Glutamatergic neuron (in vitro differentiated cells): ENCODE data around the gene DENND10. TPM values are rescaled to one million over a fixed set of nuclear protein-coding genes. Genes with fewer than 3 reads are reported as not detected.

Experiments used
- DNase-seq: peaks from one replicate; pipeline ENCODE4 v3.0.0; 2022
- H3K27ac Mint-ChIP-seq: one replicate; pipeline ENCODE4 v1.8.0; 2020; ENCODE audit warnings: mild to moderate bottlenecking, mixed read lengths, inconsistent platforms; ENCODE audit not compliant: unreplicated experiment
- H3K27me3 Mint-ChIP-seq: one replicate; pipeline ENCODE4 v1.8.0; 2020; ENCODE audit warnings: mild to moderate bottlenecking, moderate library complexity, mixed read lengths, inconsistent platforms; ENCODE audit not compliant: unreplicated experiment
- H3K36me3 Mint-ChIP-seq: one replicate; pipeline ENCODE4 v1.8.0; 2020; ENCODE audit warnings: mild to moderate bottlenecking, mixed read lengths, inconsistent platforms; ENCODE audit not compliant: unreplicated experiment
- H3K4me1 Mint-ChIP-seq: one replicate; pipeline ENCODE4 v1.8.0; 2020; ENCODE audit warnings: mild to moderate bottlenecking, low read depth, mixed read lengths, inconsistent platforms; ENCODE audit not compliant: unreplicated experiment
- H3K4me3 Mint-ChIP-seq: one replicate; pipeline ENCODE4 v1.8.0; 2020; ENCODE audit warnings: mild to moderate bottlenecking, mixed read lengths, inconsistent platforms; ENCODE audit not compliant: unreplicated experiment
- H3K9me3 Mint-ChIP-seq: one replicate; pipeline ENCODE4 v1.8.0; 2020; ENCODE audit warnings: mild to moderate bottlenecking, moderate library complexity, mixed read lengths, inconsistent platforms; ENCODE audit not compliant: unreplicated experiment
- total RNA-seq: library from RNA; stranded (reverse); fragmentation: NEBNext Ultra II Directional; extraction: Animal tissue kit (Norgen Biotek cat#: 25700); gene quantifications from one replicate; pipeline ENCODE4 v1.2.1, GENCODE V29; 2021; ENCODE audit not compliant: unreplicated experiment
- TF ChIP-seq, protein P1 (sequence below): fragments of 200-600 bp; sonication (generic); IDR thresholded peaks from one replicate; pipeline ENCODE4 v1.5.0; 2021; ENCODE audit not compliant: partially characterized antibody, unreplicated experiment

The DENND10 gene
- total RNA-seq, 1 donor from 2014 or later = 39.9 TPM

DNA sequence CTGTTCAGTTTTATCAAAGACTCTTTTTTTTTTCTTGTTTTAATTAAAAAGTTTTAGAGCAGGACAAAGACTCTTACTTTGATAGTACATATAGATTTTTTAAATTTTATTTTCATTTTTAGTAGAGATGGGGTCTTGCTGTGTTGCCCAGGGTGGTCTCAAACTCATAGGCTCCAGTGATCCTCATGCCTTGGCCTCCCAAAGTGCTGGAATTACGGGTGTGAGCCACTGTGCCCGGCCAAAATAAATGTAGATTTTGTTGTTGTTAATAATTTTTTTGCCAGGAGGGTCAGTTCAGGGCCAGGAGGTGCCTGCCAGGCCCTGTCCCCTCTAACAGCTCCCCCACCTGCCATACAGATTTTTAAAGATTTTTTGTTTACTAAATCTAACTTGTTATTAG, 17.0 kb downstream of the DENND10 start:
- no peaks in the 10 kb centered on the region for H3K4me1 Mint-ChIP-seq
- no peak for DNase-seq
- H3K9me3 Mint-ChIP-seq = no peaks in the 10 kb centered on the region
- peaks cover 2% of the 10 kb centered on the region for H3K36me3 Mint-ChIP-seq
- TF ChIP-seq, protein P1, sequence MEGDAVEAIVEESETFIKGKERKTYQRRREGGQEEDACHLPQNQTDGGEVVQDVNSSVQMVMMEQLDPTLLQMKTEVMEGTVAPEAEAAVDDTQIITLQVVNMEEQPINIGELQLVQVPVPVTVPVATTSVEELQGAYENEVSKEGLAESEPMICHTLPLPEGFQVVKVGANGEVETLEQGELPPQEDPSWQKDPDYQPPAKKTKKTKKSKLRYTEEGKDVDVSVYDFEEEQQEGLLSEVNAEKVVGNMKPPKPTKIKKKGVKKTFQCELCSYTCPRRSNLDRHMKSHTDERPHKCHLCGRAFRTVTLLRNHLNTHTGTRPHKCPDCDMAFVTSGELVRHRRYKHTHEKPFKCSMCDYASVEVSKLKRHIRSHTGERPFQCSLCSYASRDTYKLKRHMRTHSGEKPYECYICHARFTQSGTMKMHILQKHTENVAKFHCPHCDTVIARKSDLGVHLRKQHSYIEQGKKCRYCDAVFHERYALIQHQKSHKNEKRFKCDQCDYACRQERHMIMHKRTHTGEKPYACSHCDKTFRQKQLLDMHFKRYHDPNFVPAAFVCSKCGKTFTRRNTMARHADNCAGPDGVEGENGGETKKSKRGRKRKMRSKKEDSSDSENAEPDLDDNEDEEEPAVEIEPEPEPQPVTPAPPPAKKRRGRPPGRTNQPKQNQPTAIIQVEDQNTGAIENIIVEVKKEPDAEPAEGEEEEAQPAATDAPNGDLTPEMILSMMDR = no peak
- H3K27ac Mint-ChIP-seq = no peak overlapping the region
- no peak overlapping the region for H3K4me3 Mint-ChIP-seq
- no peaks in the 10 kb centered on the region for H3K27me3 Mint-ChIP-seq

DNA sequence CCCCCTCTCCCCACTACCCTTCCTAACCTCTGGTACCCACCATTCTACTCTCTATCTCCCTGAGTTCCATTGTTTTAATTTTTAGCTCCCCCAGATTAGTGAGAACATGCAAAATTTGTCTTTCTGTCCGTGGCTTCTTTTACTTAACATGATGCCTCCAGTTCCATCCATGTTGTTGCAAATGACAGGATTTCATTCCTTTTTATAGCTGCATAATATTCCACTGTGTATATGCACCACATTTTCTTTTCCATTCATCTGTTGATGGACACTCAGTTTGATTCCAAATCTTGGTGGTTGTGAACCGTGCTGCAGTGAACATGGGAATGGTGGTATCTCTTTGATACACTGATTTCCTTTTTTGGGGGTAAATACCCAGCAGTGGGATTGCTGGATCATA, 22.0 kb downstream of the DENND10 start:
- H3K4me1 Mint-ChIP-seq = peaks cover 2% of the 10 kb centered on the region
- no peak for DNase-seq
- H3K4me3 Mint-ChIP-seq = no peak overlapping the region
- no peaks in the 10 kb centered on the region for H3K9me3 Mint-ChIP-seq
- peaks cover 5% of the 10 kb centered on the region for H3K36me3 Mint-ChIP-seq
- no peaks in the 10 kb centered on the region for H3K27me3 Mint-ChIP-seq
- H3K27ac Mint-ChIP-seq = no peak overlapping the region
- TF ChIP-seq, protein P1 = no peak

DNA sequence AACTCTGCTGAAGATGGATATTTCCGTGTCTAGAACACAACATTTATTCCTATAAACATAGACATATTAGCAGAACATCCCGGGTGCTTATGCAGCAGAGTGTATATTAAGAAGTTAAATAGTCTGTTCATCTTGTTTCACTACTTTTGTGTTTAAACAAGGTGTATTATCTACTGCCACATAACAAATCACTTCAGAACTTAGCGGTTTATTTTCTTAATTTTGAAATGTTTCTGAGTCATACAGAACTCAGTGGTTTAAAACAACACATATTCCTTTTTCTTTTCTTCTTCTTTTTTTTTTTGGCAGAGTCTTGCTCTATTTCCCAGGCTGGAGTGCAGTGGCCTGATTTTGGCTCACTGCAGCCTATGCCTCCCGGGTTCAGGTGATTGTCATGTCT, 25.8 kb downstream of the DENND10 start:
- Mint-ChIP-seq H3K4me1 (peaks cover 2% of the 10 kb centered on the region), H3K9me3 (no peaks in the 10 kb centered on the region), H3K36me3 (peaks cover 10% of the 10 kb centered on the region), H3K4me3 (no peak overlapping the region), H3K27ac (no peak overlapping the region), H3K27me3 (no peaks in the 10 kb centered on the region)
- TF ChIP-seq, protein P1 = no peak
- no peak for DNase-seq

DNA sequence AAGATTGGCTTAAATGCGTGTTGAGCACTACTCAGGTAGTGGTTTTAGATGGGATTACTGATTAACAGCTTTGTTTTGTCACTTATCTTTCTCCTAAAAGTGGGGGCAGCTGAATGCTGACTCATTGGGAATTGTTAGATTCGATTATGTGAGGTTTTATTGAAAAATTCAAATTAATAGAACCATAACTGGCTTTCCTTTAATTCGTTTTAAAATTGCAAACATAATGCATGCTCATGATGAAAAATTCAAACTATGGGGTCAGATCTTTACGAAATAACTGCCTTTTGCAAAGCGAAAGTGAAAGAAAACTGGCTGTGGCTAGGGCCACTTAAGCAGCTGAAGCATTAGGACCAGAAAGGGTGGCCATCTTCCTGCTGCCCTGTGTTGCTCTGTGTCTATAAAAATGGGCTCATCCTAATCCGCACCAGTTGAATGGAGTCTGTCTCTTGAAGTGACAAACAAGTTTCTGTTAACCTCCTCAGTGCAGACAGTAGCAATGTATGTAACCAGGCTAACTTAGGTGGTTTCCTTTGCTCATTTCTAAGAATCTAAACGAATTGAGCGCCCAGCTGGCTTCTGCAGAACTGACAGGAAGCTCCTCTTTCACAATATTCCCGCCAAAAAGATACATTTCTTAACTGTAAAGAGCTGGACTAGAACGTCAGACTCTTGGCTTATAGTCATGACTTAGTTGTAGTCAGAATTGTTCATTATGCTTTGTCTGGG, 27.8 kb downstream of the DENND10 start:
- Mint-ChIP-seq H3K36me3 (peaks cover 5% of the 10 kb centered on the region), H3K4me3 (no peak overlapping the region), H3K27ac (no peak overlapping the region), H3K4me1 (peaks cover 2% of the 10 kb centered on the region), H3K9me3 (no peaks in the 10 kb centered on the region), H3K27me3 (no peaks in the 10 kb centered on the region)
- DNase-seq = no peak
- TF ChIP-seq, protein P1 = no peak

DNA sequence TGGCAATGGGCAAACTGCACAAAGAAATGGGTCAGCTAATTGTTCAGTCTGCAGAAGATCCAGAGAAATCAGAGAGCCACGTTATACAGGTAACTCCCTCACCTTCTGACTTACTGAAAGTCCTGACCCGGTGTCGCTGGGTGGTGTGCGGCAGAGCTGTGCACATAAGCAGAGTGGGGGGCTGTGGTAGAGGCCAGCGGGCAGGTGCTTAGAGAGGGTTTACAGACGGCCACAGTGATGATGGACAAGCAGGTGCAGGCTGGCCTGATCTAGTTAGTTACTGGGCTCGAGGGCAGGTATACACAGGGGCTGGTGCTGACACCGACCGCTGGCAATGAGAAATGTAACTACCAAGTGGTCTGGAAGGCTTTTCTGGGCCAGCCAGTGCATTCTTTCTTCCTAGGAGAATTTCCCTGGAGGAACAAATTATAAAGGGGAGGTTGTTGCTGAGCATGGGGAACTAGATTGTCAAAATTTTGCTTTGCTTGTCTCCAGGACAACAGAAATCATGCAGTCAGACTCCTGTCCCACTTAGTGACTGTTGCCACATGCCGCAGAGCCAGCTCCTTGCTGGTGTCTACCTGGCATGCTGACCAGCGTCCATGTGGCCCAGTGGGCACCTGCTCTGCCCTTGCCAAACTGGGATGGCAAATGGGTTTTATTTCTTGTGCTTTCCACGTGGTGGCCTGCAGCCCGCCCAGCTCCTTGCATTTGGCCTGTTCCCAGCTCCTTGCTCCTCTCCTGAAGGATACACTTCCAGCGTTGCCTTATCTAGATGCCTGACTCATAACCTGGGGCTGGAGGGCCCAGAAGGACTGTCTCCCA, 28.8 kb downstream of the DENND10 start:
- Mint-ChIP-seq H3K4me1 (peaks cover 2% of the 10 kb centered on the region), H3K9me3 (no peaks in the 10 kb centered on the region), H3K4me3 (no peak overlapping the region), H3K27me3 (no peaks in the 10 kb centered on the region), H3K36me3 (peaks cover 5% of the 10 kb centered on the region), H3K27ac (no peak overlapping the region)
- TF ChIP-seq, protein P1 = no peak
- DNase-seq = no peak
